ENCODE results near the gene ANKRD40CL.

DNA sequence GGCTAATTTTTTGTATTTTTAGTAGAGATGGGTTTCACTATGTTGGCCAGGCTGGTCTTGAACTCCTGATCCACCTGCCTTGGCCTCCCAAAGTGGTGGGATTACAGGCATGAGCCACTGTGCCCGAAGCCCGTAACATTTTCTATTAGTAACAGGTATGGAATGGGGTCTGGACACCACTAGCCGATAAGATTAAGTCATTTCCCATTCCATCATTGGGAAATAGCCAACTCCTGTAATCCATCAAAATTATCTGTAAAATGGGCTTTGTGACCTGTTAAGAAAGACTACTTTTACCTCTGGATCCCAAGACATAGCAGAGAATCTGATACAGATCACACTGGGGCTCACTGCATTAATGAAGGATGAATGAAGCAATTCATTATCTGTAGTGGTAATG is 51.8 kb downstream of the ANKRD40CL start:
- no peak for TF ChIP-seq POLR2A (IDR thresholded peaks at IDR 0.05)
- TF ChIP-seq, protein P1, sequence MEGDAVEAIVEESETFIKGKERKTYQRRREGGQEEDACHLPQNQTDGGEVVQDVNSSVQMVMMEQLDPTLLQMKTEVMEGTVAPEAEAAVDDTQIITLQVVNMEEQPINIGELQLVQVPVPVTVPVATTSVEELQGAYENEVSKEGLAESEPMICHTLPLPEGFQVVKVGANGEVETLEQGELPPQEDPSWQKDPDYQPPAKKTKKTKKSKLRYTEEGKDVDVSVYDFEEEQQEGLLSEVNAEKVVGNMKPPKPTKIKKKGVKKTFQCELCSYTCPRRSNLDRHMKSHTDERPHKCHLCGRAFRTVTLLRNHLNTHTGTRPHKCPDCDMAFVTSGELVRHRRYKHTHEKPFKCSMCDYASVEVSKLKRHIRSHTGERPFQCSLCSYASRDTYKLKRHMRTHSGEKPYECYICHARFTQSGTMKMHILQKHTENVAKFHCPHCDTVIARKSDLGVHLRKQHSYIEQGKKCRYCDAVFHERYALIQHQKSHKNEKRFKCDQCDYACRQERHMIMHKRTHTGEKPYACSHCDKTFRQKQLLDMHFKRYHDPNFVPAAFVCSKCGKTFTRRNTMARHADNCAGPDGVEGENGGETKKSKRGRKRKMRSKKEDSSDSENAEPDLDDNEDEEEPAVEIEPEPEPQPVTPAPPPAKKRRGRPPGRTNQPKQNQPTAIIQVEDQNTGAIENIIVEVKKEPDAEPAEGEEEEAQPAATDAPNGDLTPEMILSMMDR (IDR thresholded peaks at IDR 0.05): no peak
- no peak for TF ChIP-seq POLR2AphosphoS5 (IDR thresholded peaks at IDR 0.05; ENCODE audit: insufficient read depth in 1 of 2, low read depth in 1 of 2)
